B cell (primary cell): Measurements from ENCODE around the gene PCDHB10. TPM values are rescaled to one million over a fixed set of nuclear protein-coding genes. Genes with fewer than 3 reads are reported as not detected.
"Not testable (repeated sequence)": the region's sequence is repeated elsewhere in the genome, so short reads cannot be mapped to it uniquely, and the experiment has no call there.

Experiments used
- ATAC-seq: fragments of 200-7000 bp; cut with Tn5 transposase; one replicate; pipeline ENCODE4 v1.10.0; 2021; ENCODE audit warnings: low read depth, mild to moderate bottlenecking, moderate number of reproducible peaks, moderate library complexity
- CTCF ChIA-PET: fragments of 350-600 bp; sonication (Branson Sonifier 250); formaldehyde crosslinking; loops from one replicate; lab custom pipeline; 2021; ENCODE audit warnings: antibody characterized with exemption, inconsistent platforms; lab: Charles Lee
- POLR2A ChIA-PET: fragments of 350-600 bp; sonication (Branson Sonifier 250); formaldehyde crosslinking; loops from one replicate; lab custom pipeline; 2021; ENCODE audit warnings: antibody characterized with exemption; lab: Charles Lee
- DNase-seq: peaks from one replicate; pipeline ENCODE4 v3.0.0; 2013
- H2AFZ ChIP-seq: 2 replicates; pipeline ENCODE4 v1.6.1; 2012; ENCODE audit warnings: mild to moderate bottlenecking, low read depth, low read length; ENCODE audit not compliant: insufficient read depth, poor library complexity, severe bottlenecking
- H3K27ac ChIP-seq, 2 donors: 1 replicate in 1 of 2; 2 replicates in 1 of 2; pipeline ENCODE4 v1.5.1; 2012 to 2013; ENCODE audit warnings: low read length in 2 of 2, mild to moderate bottlenecking in 2 of 2, moderate library complexity in 1 of 2
- H3K27me3 ChIP-seq, 4 experiments: fragments of 200-600 bp in 1 of 4; sonication (generic) in 1 of 4; replicated peaks in 1 of 4; 1 replicate in 2 of 4; 2 replicates in 2 of 4; pipeline versions ENCODE4 v1.6.1 to v1.7.0; 2013 to 2016; ENCODE audit warnings: low read length in 3 of 4, mild to moderate bottlenecking in 2 of 4, mixed read lengths in 1 of 4, moderate library complexity in 1 of 4; ENCODE audit not compliant: insufficient read depth in 4 of 4, control insufficient read depth in 3 of 4; ENCODE audit errors: control extremely low read depth in 1 of 4
- H3K36me3 ChIP-seq, 2 experiments: replicated peaks in 1 of 2; 1 replicate in 1 of 2; 2 replicates in 1 of 2; pipeline versions ENCODE4 v1.6.1 to v1.7.1; 2013; ENCODE audit warnings: low read length in 1 of 2; ENCODE audit not compliant: insufficient read depth in 2 of 2, control insufficient read depth in 1 of 2; ENCODE audit errors: control extremely low read depth in 1 of 2, extremely low read depth in 1 of 2
- H3K4me1 ChIP-seq, 2 donors: fragments of 200-600 bp in 1 of 2; sonication (generic) in 1 of 2; 1 replicate in 1 of 2; 2 replicates in 1 of 2; pipeline versions ENCODE4 v1.5.1 to v1.6.1; 2013 to 2017; ENCODE audit warnings: low read length in 2 of 2; ENCODE audit not compliant: control insufficient read depth in 2 of 2, insufficient read depth in 2 of 2
- H3K4me2 ChIP-seq: replicated peaks from 2 replicates; pipeline ENCODE3; 2012; ENCODE audit warnings: mild to moderate bottlenecking, low read depth, low read length; ENCODE audit not compliant: poor library complexity, severe bottlenecking
- H3K4me3 ChIP-seq, 5 experiments: fragments of 200-600 bp in 1 of 5; sonication (generic) in 1 of 5; 1 replicate in 3 of 5; 2 replicates in 2 of 5; pipeline versions ENCODE4 v1.5.1 to v1.7.0; 2011 to 2016; ENCODE audit warnings: low read length in 4 of 5, mild to moderate bottlenecking in 4 of 5, low read depth in 2 of 5, control low read depth in 1 of 5, moderate library complexity in 1 of 5; ENCODE audit not compliant: insufficient read depth in 1 of 5; ENCODE audit errors: control extremely low read depth in 1 of 5, extremely low read depth in 1 of 5
- H3K79me2 ChIP-seq: fragments of 200-600 bp; sonication (generic); one replicate; pipeline ENCODE4 v1.6.0; 2016; ENCODE audit warnings: low read length; ENCODE audit not compliant: control insufficient read depth, insufficient read depth
- H3K9ac ChIP-seq: fragments of 200-600 bp; sonication (generic); 2 replicates; pipeline ENCODE4 v1.6.1; 2017; ENCODE audit warnings: mild to moderate bottlenecking, low read length, moderate library complexity
- H3K9me3 ChIP-seq, 3 donors: one replicate each; pipeline versions ENCODE4 v1.6.1 to v1.7.1; 2013; ENCODE audit warnings: low read length in 2 of 3; ENCODE audit not compliant: control insufficient read depth in 2 of 3, insufficient read depth in 1 of 3; ENCODE audit errors: control extremely low read depth in 1 of 3
- H4K20me1 ChIP-seq: 2 replicates; pipeline ENCODE4 v1.6.0; 2012; ENCODE audit warnings: mild to moderate bottlenecking, low read length; ENCODE audit not compliant: insufficient read depth, control insufficient read depth, poor library complexity, severe bottlenecking
- H3K27ac Mint-ChIP-seq: one replicate; pipeline ENCODE4 v1.8.0; 2021; ENCODE audit warnings: mixed read lengths
- H3K27me3 Mint-ChIP-seq: one replicate; pipeline ENCODE4 v1.8.0; 2021; ENCODE audit warnings: mixed read lengths
- H3K4me1 Mint-ChIP-seq: one replicate; pipeline ENCODE4 v1.8.0; 2021; ENCODE audit warnings: mixed read lengths
- H3K4me3 Mint-ChIP-seq: one replicate; pipeline ENCODE4 v1.8.0; 2021; ENCODE audit warnings: mixed read lengths
- H3K9me3 Mint-ChIP-seq: one replicate; pipeline ENCODE4 v1.8.0; 2022; ENCODE audit warnings: mixed read lengths; ENCODE audit not compliant: insufficient read depth
- EZH2 ChIP-seq: IDR thresholded peaks from 2 replicates; pipeline ENCODE4 v1.6.1; 2012; ENCODE audit warnings: borderline replicate concordance, low read depth, mild to moderate bottlenecking, moderate library complexity, low read length; ENCODE audit not compliant: insufficient read depth, poor library complexity, severe bottlenecking
- WGBS: methylation state at CpG from one replicate; pipeline ENCODE4 v1.1.5; 2013; ENCODE audit warnings: missing lambda C conversion rate; ENCODE audit not compliant: insufficient coverage; 5-methylcytosine and 5-hydroxymethylcytosine counted together
- intact Hi-C: fragments of 100-400 bp; cut with micrococcal nuclease; formaldehyde crosslinking; loops from one replicate; pipeline ENCODE4 v1.10.0; 2022
- polyA plus RNA-seq: library from polyadenylated mRNA; depleted of rRNA; stranded (reverse); fragments of >200 nt; gene quantifications from 2 replicates; pipeline ENCODE4 v1.2.3, GENCODE V29; 2012
- total RNA-seq, 2 donors: library from RNA; stranded (reverse); fragments of 120-200 nt in 1 of 2; gene quantifications; 1 replicate in 1 of 2; 2 replicates in 1 of 2; pipeline versions ENCODE4 v1.2.3 to v1.2.4, GENCODE V29; 2013 to 2022
- TF ChIP-seq, protein P1 (sequence below): fragments of 200-600 bp; IDR thresholded peaks from one replicate; pipeline ENCODE4 v1.8.0; 2022; ENCODE audit warnings: antibody characterized with exemption, mild to moderate bottlenecking

Gene PCDHB10
- total and polyA plus RNA-seq, 2 donors (not counting 1 experiment from before 2014, with no cell fraction given) = not detected

DNA sequence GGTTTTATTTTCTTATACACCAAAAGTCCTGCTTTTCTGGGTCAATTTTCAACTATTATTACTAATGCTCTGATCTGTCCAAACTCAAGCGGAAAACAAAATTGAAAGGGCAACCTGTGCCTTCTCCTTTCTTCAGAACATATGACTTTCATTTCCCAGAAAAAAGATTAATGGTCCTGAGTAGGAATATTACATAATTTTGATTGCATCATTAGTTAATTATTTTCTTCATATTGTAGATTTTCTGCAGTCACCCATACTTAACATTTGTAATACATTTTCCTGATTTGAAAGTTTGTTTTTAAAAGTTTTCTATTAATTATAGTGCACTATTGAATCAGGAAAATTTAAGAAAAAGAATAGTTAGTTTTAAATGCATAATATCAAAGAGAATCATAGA lies 16.2 kb upstream of the PCDHB10 start:
- Mint-ChIP-seq H3K27ac (no peak overlapping the region), H3K4me1 (peaks cover 2% of the 10 kb centered on the region), H3K27me3 (no peaks in the 10 kb centered on the region), H3K4me3 (no peak overlapping the region), H3K9me3 (peaks cover 2% of the 10 kb centered on the region)
- H3K36me3 ChIP-seq = no peaks in the 10 kb centered on the region
- no peak overlapping the region for H3K9ac ChIP-seq
- H4K20me1 ChIP-seq = no peaks in the 10 kb centered on the region
- ChIA-PET POLR2A (no interaction called here), CTCF (no interaction called here)
- ATAC-seq (no peak), DNase-seq (no peak)
- no peak overlapping the region for H3K4me3 ChIP-seq
- no peak overlapping the region for H2AFZ ChIP-seq
- H3K4me1 ChIP-seq = peaks cover 0 to 4% of the 10 kb centered on the region in 2 donors
- H3K27me3 ChIP-seq = peaks cover 0 to 5% (median 0%) of the 10 kb centered on the region in 4 experiments
- no peak overlapping the region for H3K27ac ChIP-seq
- WGBS = no CpG with 5 or more reads among the region's 1 CpG
- H3K79me2 ChIP-seq = no peaks in the 10 kb centered on the region
- intact Hi-C loops = no loop called here
- TF ChIP-seq, protein P1, sequence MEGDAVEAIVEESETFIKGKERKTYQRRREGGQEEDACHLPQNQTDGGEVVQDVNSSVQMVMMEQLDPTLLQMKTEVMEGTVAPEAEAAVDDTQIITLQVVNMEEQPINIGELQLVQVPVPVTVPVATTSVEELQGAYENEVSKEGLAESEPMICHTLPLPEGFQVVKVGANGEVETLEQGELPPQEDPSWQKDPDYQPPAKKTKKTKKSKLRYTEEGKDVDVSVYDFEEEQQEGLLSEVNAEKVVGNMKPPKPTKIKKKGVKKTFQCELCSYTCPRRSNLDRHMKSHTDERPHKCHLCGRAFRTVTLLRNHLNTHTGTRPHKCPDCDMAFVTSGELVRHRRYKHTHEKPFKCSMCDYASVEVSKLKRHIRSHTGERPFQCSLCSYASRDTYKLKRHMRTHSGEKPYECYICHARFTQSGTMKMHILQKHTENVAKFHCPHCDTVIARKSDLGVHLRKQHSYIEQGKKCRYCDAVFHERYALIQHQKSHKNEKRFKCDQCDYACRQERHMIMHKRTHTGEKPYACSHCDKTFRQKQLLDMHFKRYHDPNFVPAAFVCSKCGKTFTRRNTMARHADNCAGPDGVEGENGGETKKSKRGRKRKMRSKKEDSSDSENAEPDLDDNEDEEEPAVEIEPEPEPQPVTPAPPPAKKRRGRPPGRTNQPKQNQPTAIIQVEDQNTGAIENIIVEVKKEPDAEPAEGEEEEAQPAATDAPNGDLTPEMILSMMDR = no peak
- no peak for TF ChIP-seq EZH2
- H3K9me3 ChIP-seq = peaks cover 2 to 33% (median 3%) of the 10 kb centered on the region in 3 donors
- no peak overlapping the region for H3K4me2 ChIP-seq

DNA sequence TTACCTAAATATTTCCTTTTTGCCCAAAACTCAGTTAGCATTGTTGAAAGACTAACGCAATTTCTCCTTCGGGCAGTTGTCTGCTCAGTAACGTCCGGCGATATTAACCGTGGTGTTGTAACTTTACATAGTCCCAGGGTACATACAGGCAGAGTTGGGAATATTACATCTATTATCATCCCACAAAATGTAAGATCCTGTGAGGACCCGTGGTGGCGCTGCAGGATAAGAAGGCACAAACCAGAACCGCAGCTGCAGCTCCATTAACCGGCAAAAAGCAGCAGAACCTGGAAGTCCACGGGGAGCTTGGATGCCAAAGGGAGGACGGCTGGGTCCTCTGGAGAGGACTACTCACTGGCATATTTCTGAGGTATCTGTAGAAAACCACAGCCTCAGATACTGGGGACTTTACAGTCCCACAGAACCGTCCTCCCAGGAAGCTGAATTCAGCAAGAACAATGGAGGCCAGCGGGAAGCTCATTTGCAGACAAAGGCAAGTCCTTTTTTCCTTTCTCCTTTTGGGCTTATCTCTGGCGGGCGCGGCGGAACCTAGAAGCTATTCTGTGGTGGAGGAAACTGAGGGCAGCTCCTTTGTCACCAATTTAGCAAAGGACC lies 14.5 kb upstream of the PCDHB10 start, which contains the start of gene PCDHB8:
TSS of gene PCDHB8 (plus strand) at position 214 of the 615 bp plus-strand sequence. CDS start at position 459, 245 bp downstream.
- H3K27ac Mint-ChIP-seq, H3K4me1 Mint-ChIP-seq, intact Hi-C loops, H2AFZ ChIP-seq, H3K79me2 ChIP-seq, H4K20me1 ChIP-seq, H3K4me3 Mint-ChIP-seq, H3K9ac ChIP-seq, H3K4me1 ChIP-seq, DNase-seq, H3K9me3 Mint-ChIP-seq, H3K4me2 ChIP-seq, POLR2A ChIA-PET, H3K27ac ChIP-seq, H3K4me3 ChIP-seq, ATAC-seq, H3K36me3 ChIP-seq: not testable (repeated sequence)
- peaks cover 15% of the 10 kb centered on the region for H3K27me3 Mint-ChIP-seq
- WGBS = 41% methylated on average over 6 of the region's 18 CpGs
- Histone ChIP-seq H3K27me3 (peaks cover 0 to 11% (median 5%) of the 10 kb centered on the region in 4 experiments), H3K9me3 (peaks cover 2 to 36% (median 3%) of the 10 kb centered on the region in 3 donors)
- CTCF ChIA-PET = interaction anchor here (1.0 kb wide), 1 partner anchor 243 kb away, joined by 3 read pairs; the partner anchor contains the start of gene PCDHGA11

DNA sequence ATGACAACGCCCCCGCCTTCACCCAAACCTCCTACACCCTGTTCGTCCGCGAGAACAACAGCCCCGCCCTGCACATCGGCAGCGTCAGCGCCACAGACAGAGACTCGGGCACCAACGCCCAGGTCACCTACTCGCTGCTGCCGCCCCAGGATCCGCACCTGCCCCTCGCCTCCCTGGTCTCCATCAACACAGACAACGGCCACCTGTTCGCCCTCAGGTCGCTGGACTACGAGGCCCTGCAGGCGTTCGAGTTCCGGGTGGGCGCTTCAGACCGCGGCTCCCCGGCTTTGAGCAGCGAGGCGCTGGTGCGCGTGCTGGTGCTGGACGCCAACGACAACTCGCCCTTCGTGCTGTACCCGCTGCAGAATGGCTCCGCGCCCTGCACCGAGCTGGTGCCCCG lies 12.8 kb upstream of the PCDHB10 start:
- peaks cover 24% of the 10 kb centered on the region for H3K27me3 Mint-ChIP-seq
- not testable (repeated sequence) for H3K27ac ChIP-seq

More for the DNA sequence above, 12.8 kb upstream of the PCDHB10 start:
- H3K79me2 ChIP-seq, H4K20me1 ChIP-seq, H3K9ac ChIP-seq, intact Hi-C loops, H2AFZ ChIP-seq, POLR2A ChIA-PET, H3K27ac Mint-ChIP-seq, H3K4me1 ChIP-seq, H3K4me2 ChIP-seq, H3K4me3 Mint-ChIP-seq, H3K9me3 Mint-ChIP-seq, H3K4me1 Mint-ChIP-seq, H3K4me3 ChIP-seq, H3K36me3 ChIP-seq, ATAC-seq, CTCF ChIA-PET, DNase-seq: not testable (repeated sequence)
- Histone ChIP-seq H3K9me3 (peaks cover 2 to 36% (median 5%) of the 10 kb centered on the region in 3 donors), H3K27me3 (peaks cover 0 to 12% (median 8%) of the 10 kb centered on the region in 4 experiments)
- 51% methylated on average over 6 of the region's 39 CpGs for WGBS
